ENCODE results near the gene SASH1.
"Not testable (repeated sequence)": the region's sequence is repeated elsewhere in the genome, so short reads cannot be mapped to it uniquely, and the experiment has no call there.

The SASH1 gene

DNA sequence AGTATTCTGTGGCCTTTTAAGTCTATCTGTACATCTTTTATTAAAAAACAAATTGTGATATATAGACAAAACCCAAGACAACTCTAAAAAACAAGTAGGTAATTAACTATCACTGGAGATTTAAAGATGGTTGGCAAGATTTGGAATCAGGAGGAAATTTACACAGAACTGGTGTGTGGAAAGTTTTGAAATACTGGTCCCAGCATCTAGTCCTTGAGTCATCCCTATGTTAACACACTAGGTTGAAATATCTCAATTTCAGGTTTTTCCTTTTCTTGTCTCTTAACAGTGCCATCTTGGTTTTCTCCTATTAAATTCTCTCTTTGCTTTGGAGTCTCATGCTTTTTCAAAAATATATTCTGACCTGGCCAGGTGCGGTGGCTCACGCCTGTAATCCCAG lies 27.5 kb downstream of the SASH1 start:
- no peak for DNase-seq

DNA sequence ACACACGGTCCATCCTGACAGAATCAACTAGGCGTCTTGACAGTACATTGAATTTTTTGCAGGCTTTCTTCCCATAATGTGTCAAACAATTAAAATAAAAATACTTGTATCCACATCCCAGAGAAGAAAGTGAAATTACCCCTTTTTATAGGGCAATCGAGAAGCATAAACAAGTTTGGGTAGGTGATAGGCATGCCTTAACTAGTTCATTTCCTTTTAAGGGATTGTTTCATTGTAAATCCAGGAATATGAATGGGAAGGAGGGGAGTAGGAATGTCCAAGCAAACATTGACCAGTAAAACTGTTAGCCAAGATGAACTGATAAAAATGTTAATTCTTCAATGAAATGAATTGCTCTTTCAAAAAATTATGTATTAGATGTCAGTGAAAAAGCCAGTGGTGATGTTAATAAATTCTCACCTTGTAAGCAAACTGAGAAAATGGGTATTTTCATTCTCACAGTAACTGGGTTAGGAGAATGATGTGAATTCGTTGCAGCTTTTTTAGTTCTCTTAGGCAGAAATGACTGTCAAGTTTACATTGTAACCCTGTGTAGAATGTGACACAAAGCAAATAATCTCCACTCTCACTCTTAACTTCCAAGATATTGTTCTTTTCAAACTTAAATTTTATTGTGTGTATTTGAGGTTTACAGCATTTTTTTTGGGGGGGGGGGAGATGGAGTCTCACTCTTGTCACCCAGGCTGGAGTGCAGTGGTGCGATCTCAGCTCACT lies 31.6 kb downstream of the SASH1 start:
- no peak for DNase-seq

DNA sequence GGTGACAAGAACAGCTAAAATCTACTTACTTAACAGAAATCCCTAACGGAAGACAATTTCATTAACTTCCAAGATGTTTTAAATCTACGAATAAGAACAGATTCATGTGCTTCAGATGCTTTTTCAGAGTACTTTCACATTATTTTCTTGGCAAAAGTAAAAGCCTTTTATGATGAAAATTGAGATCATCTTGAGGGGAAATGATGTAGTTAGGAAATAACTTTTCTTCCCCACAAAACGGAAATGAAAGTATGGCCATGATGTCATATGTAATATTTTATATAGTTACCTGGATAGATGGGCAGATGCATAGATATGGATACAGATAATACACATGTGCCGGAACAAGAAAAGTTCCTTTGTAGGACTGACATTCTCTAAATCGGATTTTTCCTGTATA lies 32.8 kb downstream of the SASH1 start:
- DNase-seq: no peak

DNA sequence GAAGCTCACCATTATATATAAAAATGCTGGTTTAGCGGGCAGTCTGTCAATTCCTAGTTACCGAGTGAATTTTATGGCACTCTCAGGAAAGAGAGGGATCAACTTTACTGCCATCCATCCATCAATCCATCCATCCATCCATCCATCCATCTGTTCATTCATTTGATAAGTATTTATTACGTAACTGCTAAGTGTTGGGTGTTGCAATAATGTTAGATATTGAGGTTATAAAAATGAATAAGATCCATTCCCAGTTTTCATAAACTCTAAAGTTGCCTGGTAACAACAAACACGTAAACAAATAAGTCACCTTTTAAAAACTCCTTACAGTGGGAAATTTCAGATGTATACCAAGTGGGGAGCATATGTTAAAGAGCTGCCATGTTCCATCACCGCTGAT lies 36.8 kb downstream of the SASH1 start:
- DNase-seq: no peak

DNA sequence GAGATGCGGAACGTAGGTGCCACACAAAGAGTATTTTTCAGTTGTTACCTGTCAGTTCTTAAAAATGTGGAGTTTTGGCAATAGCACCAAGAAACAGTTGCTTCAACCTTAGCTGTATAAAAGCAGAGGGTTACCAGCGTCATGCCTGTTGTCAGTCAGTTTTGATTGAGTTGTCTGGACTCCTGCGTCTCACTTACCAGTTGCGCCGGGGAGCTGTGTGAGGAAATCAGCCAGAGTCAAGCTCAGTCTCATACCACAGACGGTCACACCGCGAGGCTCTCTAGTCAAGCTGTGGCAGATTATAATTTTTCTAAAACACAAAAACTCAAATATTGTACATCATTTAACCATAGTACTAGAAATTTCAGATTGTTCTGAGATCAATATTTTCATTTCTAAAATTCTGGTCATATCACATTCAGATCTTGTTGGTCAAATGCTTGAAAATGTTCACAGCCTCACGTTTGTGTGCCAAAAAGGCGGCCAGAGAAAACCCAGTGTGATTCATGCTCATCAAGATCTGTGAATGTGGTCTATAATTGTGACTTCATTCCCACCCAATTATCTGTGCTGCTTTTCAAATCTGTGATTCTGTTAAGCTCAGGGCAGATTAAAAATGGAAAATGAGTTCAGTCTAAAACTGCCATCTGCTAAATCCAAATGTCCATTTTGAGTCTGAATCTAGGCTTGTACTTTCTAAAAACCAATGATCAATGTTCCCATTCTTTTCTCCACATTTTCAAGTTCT lies 37.5 kb downstream of the SASH1 start:
- no peak for DNase-seq

DNA sequence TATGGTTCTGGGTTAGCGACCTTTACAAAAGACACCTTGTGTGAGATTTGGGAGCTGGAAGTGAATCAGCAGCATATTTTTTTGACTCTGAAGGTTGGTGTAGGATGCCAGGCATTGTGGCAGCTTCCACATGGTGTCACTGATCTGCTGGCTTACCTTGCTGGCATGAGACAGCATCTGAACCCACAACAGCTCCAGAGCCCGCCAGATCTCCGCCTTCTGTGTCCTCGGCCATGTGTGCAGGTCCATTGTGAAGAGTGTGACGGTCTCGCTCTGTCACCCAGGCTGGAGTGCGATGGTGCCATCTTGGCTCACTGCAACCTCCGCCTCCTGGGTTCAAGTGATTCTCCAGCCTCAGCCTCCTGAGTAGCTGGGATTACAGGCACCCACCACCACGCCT lies 39.4 kb downstream of the SASH1 start:
- DNase-seq: not testable (repeated sequence)

DNA sequence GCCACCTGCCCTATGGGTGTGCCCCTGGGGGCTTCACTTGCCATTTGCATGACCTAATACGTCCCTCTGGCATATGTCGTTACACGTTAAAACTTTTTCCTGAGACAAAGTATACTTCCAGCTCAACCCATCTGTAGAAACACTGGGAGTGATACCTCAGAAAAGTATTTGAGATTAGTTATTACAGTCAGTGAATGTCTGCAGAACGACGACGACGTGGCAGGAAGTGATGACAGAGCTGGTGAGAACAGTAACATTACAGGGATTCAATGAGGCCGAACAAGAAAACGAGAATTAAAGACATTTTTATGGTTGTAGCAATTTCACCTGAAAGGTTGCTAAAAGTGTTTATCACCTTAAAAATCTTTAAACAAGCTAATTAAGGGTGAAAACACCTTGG lies 40.2 kb downstream of the SASH1 start:
- no peak for DNase-seq

DNA sequence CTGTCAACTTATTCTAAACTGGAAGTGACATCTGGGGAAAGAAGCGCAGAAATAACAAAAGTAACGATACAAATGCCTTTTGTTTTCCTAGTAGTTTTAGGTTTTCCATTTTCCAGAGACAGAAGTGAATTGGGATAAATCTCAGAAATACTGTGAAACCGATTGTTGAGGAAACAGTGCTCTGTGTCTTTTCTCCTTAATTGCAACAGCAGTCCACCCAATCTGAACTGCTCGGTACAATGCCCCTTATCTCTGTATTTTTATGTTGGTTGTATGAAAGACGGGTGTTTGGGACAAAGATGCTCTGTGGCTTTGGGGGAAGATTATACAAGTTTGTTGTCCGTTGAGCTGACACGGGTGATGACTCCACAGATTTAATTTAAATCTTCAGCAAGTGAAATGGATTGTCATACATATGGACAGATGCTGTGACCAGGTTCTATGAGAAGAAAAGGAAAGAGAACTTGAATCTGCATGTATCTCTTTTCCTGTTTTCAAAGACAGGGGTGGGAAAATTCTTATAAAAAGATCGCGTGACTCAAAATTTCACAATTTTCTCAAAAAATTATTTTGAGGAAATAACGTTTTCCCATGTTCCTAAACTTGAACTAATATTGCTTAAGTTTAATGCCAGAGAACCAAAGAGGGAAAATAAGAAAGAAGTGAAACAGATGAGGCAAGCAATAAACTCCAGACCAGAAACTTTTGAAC lies 41.2 kb downstream of the SASH1 start:
- DNase-seq: no peak

DNA sequence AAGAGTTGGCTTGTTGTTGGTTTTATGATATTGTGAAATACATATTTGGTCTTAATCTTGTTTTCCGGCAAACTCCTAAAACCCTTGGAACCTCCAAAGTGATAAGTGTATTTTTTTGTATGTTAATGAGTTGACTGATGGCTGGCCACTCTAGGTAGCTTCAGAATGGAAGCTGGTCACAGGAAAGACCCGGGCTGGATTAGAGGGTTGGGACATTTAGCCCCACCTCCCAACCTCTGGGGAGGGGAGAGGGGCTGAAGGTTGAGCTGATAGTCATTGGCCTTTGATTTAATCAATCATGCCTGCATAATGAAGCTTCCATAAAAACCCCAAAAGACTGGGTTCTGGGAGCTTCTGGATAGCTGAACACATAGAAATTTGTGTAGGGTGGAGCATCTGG lies 42.7 kb downstream of the SASH1 start:
- DNase-seq: no peak

DNA sequence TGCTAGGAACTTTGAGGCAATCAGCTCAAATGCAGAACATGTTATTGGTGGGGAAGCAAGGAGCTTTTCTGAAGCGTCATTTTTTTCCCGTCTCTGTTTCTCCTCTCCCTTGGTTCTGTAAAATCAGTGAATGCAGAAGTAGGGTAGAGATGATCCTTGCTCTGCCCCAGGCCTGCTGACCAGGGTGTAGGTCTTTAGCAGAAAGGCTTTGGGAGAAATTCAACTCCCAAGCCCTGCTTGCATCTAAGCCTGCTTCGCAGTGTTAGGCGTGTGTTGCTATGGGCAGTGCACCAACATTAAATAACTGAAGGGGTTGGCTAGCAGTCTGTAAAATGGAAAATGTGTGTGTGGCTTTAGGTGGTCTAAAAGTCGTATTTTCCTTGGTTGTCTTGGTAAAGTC lies 45.9 kb downstream of the SASH1 start:
- no peak for DNase-seq

DNA sequence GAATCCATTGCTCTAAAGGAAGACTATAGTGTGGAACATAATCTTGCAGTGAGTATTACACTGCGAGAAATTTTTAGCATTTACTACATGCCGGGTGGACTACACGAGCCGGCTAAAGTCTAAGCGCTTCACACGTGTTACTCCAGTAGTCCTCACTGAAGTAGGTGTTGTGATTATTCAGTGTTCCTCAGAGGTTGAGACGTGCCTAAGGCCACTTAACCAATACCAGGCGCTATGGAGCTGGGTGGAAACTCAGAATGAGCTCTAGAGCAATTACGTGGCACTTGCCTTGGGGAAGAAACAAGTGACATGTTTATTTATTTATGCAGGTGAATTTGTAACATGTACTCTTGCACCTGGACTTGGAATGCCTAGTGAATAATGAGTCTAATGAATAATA lies 46.4 kb downstream of the SASH1 start:
- no peak for DNase-seq

DNA sequence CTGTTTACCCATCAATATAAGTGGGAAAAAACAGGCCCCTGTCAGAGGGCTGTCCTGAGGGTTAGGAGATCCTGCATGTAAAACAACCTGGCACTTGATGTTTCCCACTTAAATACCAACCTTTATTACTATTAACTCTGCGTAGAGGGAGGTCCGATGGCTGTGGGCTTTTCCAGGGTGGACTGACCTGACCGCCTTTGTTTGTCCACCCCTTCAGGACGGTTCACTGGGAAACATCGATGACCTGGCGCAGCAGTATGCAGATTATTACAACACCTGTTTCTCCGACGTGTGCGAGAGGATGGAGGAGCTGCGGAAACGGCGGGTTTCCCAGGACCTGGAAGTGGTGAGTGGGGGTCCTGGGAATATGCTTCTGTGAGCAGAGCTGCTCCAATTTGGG lies 47.3 kb downstream of the SASH1 start:
- no peak for DNase-seq

DNA sequence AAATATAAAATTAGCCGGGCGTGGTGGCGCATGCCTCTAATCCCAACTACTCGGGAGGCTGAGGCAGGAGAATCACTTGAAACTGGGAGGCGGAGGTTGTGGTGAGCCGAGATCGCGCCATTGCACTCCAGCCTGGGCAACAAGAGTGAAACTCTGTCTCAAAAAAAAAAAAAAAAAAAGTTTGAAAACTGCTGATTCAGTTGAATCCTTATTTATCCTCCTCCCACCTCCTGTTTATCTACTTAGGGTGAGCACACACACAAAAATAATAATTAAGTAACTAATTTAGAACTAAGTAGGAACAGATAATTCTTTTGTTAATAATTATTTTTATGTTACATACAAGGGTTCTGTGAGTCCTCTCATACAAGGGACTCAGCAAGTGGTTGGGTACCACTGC lies 49.5 kb downstream of the SASH1 start:
- not testable (repeated sequence) for DNase-seq

DNA sequence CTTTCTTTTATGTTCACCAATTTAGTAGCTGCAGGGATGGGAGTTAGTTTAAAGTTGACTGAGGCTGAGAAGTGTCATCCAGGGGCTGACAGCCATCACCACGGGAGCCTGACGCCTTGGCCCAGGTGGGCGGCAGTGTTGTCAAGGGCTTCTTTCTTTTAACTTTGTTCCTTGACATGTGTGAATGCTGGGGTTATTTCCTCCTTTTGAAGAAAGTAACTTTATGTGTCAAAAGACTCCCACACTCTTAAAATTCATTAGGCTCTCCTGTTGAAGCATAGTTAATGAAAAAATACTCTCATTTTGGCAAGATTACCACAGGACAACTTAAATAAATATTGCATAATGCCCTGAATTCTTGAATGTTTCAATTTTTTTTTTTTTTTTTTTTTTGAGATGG lies 50.0 kb downstream of the SASH1 start:
- DNase-seq: no peak

DNA sequence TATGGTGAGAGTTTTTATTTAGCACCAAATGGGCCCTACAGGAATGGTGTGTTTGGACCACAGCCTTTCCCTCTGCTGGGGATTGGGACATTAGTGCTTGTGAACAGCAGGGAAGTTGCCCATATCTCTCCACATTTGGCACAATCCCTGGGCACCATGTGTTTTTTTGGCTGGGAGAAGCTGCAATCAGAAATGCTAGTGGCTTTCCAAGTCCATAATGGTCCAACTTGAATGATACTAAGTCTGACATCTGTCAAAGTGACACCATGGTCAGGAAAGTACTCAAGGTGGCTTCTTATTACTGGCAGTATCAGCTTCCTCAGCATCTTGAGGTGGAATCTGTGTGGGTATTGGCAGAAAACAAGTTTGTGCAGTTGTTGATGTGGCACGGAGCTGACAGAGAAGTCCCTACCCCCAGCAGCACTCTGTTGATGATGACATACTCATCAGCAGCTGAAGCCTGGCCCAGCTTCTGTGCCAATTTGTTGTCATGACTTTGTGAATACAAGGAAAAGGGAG lies 53.0 kb downstream of the SASH1 start:
- DNase-seq: no peak

DNA sequence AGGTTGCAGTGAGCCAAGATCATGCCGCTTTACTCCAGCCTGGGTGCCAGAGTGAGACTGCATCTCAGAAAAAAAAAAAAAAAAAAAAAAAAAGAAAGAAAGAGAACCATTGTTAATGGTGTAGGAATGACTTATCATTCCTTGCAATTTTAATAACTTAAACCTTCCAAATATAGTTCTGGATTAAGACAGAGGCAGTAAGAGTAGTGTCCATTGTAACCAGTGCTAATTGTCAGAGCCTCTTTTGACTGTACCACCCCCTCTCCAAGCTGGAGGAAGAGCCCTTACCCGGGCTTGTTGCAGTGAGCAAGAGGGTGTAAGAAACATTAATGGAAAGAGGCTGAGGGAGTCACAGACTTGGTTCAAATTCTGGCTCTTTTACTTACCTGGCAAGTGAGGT lies 53.8 kb downstream of the SASH1 start:
- no peak for DNase-seq

DNA sequence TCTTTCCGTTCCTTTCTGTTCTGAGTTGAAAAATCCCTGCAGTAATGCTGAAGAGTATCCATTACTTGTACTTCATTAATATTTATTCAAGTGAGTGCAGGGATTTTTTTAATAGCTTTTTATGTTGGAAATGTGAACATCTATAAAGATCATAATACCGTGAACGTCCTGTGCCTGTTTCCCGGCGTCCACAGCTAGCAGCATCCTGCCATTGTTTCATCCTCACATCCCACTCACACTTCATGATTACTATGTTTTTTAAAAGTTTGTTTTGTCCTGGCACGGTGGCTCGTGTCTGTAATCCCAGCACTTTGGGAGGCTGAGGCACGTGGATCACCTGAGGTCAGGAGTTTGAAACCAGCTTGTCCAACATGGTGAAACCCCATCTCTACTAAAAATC lies 54.3 kb downstream of the SASH1 start:
- DNase-seq: no peak

DNA sequence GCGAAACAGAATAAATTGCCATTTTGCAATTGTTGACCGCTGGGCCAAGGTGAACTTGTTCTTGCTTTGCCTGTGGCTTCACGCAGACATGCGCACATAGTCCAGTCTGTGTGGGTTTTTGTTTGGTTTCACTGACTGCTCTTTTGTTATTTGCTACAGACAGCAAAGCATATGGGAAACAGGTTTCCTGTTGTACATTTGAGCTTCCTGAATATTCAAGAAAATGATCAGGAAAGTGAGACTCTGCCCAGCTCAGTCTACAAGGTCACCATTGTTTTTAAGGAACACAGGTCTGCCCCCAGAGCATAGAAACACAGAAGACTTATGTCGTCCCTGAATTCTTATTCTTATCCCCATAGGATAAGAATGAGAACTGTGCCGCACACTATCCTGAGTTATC lies 55.6 kb downstream of the SASH1 start:
- no peak for DNase-seq

DNA sequence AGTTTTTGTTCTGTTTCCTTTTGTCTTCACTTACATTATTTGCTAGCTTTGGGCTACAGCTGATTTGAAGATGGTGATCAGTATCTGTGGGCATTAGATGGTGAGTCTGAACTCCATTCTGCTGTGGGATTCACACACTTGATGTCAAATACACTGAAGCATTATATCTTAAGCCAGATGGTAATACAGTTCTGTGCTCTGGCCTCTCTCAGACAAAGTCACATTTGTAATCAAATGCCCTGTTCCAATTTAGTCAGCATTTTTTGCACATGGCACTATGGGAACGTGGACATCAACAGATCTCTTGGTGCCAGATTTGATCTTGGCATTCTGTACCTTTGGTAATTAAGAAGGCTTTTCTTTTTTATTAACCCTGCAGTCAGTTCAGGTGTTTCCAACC lies 56.0 kb downstream of the SASH1 start:
- no peak for DNase-seq

DNA sequence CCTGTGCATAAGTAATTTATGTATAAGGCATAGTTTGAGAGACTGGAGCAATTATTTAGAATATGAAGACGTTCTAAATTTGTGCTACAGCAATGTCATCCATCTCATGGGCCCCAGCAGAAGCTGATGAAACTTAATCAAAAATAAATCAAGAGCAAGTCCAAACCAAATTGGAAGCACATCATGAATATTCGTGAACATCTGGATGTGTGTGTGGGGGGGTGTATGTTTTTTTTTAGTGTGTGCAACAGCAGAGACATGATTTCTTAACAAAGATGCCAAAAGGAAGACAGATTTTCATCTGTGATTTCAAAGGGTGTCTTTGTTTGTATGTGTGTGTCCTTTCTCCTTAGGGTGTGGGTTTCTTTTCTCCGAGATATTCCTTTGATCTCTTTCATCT lies 58.9 kb downstream of the SASH1 start:
- DNase-seq: no peak

DNA sequence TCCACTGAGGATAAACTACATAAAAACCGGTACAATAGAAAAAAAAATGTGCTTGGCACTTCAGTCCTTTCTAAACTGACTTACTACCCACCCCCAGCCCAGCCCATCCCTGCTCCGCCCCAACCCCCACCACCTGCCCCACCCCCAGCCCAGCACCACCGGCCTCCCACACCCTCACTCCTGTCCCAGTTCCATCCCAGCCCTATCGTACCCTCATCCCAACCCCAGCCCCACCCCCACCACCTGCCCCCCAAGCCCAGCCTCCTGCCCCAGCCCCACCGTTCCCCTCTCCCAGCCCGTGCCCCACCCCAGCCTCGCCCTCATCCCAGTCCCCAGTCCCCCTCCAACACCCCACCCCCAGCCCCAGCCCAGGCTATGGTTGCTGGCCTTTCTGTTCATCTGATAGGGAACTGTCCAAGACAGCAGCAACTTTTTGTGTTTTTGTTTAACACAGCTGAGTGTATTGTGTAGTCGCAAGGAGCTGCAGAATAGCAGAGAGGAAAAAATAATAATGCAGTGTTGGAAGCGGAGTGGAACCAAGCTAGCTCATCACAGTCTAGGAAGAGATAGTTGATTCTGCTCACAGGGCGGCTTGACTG lies 61.9 kb downstream of the SASH1 start:
- no peak for DNase-seq

DNA sequence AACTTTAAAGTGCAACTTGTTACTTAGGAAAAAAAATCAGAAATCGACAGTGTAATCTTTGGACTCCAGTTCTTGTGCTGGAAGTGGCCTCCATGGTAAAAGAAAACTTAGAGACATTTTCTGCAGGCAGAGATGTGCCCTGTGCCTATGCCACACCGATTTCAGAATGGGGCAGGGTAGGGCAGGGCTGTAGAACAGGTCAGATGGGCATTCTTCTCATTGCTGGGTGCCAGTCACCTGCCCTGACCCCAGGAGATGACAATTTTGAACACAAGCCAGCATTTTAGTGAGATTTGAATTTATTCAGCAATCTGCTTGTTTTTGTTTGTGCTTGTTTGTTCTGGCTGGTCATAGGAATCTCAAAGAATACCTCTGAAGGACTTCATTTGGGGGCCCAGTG lies 63.3 kb downstream of the SASH1 start:
- DNase-seq: no peak

DNA sequence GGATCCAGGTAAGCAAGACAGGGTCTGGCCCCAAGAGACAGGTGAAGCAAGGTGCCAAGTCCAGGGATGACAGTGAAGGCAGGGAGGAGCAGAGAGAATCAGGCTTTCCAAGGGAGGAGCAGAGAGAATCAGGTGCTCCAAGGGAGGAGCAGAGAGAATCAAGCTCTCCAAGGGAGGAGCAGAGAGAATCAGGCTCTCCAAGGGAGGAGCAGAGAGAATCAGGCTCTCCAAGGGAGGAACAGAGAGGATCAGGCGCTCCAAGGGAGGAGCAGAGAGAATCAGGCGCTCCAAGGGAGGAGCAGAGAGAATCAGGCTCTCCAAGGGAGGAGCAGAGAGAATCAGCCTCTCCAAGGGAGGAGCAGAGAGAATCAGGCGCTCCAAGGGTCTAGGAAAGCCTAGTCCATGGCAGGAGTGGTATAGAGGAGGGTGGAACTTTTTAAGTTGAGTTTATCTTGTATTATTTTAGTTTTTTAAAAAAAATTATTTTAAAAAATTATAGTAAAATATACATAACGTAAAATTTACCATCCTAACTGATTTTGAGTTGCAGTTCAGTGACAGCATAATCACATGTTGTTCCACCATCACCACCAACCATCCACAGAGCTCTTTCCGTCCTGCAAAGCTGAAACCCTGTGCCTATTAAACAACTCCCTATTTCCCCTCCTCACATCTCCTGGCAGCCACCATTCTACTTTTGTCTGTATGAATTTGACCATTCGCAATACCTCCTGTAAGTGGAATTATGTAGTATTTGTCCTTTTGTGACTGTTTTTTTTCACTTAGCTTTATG lies 64.1 kb downstream of the SASH1 start:
- no peak for DNase-seq
